GM21528 (cell line): ENCODE data around the gene NMU.
"Not testable (repeated sequence)": the region's sequence is repeated elsewhere in the genome, so short reads cannot be mapped to it uniquely, and the experiment has no call there.

Source experiments
- ATAC-seq: cut with Tn5 transposase; IDR thresholded peaks from one replicate; pipeline ENCODE4 v1.9.1; 2021; ENCODE audit warnings: mild to moderate bottlenecking, moderate library complexity; ENCODE audit not compliant: unreplicated experiment, low FRiP score

Gene NMU

DNA sequence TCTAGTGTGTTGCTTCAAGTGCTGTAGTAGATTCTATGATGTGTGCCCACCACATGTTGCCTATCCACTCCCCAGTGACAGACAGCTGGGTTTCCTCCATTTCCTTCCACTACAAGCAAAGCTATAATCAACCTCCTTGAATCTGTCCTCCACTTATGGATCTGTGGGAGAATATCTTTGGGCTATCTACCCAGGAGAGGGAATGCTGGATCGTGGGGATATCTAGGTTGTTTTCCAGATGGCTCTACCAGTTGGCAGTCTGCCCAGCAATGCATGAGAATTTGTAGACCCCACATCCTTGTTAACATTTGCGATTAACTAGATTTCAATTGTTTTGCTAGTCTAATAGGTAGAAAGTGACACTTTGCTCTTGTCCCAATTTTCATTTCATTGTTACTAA, 10.3 kb downstream of the NMU start:
- no peak for ATAC-seq

DNA sequence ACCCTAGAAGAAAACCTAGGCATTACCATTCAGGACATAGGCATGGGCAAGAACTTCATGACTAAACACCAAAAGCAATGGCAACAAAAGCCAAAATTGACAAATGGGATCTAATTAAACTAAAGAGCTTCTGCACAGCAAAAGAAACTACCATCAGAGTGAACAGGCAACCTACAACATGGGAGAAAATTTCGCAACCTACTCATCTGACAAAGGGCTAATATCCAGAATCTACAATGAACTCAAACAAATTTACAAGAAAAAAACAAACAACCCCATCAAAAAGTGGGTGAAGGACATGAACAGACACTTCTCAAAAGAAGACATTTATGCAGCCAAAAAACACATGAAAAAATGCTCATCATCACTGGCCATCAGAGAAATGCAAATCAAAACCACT, 12.0 kb downstream of the NMU start:
- ATAC-seq: not testable (repeated sequence)

DNA sequence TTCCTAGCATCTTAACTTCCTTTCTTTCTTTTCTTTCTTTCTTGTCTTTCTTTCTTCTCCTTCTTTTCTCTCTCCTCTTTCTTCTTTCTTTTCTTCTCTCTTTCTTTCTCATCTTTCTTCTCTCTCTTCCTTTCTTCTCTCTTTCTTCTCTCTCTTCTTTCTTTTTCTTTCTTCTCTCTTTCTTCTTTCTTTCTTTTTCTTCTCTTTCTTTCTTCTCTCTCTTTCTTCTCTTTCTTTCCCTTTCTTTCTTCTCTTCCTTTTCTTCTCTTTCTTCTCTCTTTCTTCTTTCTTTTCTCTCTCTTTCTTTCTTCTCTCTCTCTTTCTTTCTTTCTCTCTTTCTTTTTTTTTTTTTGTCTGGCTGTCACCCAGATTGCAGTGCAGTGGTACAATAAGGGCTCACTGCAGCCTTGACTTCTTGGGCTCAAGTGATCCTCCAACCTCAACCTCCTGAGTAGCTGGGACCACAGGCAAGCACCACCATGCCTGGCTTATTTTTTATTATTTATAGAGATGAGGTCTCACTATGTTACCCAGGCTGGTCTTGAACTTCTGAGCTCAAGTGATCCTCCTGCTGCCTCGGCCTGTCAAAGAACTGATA, 17.5 kb downstream of the NMU start:
- ATAC-seq: no peak

DNA sequence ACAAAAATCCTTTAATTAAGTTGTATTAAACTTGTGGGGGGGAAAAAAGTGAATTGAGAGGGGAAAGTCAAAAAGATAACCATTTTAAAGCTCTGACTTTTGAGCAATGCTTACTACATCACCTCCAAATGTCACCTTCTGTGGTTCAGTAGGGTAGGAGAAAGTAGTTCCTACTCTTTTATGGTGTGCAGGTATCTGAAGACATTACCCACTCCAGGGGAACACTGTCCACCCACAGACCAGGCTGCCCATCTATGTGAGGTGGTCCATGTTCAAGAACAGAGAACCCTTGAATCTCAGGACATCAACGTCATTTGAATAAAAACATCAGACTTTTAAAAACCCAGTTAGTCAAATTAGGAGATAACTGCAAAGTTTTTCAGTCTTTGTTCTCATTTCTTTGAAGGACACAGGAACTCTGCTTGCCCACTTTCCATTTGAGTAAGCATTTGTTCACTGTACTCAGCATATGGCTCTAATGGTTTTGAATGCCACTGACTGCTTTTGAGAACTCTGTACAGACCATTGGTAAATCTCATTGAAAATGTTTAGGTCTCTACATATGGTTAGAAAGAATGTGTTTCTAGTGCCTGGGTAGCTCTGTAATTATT, 18.4 kb downstream of the NMU start:
- ATAC-seq: peak; percentile 99

DNA sequence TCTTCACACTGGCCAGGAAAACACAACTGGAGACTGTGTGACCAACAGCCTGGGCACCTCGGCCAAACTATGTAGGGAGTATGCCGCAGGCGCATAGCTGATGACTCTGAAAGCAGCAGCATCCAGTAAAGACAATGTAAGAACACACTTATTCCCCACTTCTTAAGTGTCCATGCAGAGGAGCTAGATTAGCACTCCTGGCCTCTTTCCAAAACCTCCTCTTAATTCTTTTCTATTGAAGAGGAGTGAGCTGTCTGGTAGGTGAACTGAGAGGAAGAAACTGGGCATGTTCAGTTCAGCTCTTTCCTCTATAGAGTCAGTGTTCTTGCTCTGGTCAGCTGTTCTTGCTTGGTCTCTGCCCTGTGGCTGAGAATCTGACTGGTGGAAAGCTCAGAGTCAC, 21.1 kb downstream of the NMU start:
- no peak for ATAC-seq

DNA sequence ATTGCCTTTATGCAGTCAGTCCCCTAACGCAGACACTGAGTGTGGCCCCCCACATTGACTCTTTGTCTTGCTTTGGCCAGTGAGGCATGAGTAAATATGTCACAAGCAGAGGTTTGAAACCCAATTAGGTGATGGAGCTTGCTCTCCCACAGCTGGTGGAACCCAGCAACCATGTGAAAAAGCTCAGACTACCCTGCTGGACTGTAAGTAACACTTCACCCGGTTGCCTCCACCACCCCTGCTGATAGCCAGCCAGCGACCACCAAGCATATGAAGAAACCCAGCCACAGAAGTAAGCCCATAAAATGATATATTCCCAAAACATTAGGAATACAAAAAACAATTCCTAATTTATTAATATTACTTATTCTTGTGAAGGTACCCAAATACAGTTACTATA, 22.5 kb downstream of the NMU start:
- no peak for ATAC-seq

DNA sequence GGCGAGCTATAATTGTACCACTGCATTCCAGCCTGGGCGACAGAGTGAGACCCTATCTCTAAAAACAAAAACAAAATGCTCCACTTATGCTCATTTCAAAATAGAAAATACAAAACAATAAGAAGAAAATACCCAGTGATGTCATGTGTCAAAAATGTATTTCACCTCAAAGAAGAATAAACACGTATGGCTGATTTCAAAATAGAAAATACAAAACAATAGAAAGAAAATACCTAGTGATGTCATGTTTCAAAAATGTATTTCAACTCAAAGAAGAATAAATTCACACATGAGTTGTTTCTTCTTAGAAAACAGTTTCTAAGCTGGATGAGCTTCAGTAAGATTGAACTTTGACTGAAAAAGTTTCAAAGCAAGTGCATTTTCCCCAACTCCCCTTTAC, 23.8 kb downstream of the NMU start:
- no peak for ATAC-seq

DNA sequence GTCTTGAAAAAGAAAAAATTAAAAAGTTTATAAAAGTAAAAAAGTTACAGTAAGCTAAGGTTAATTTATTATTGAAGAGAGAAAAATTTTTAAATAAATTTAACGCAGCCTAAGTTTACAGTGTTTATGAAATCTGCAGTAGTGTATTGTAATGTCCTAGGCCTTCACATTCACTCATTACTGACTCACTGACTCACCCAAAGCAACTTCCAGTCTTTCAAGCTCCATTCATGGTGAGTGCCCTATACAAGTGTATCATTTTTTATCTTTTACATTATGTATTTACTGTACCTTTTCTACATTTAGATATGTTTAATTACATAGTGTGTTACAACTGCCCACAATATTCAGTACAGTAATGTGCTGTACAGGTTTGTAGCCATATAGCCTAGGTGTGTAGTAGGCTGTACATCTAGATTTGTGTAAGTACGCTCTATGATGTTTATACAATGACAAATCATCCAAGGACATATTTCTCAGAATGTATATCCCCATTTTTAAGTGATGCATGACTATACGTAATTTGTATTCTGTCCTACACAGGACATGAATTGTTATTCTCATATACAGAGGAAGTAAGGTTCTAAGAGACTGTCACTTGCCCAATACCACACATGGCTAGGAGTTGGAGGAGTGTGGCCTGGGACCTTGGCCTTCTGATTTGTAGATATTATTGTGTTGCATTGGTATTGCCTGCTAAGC, 24.6 kb downstream of the NMU start:
- no peak for ATAC-seq

DNA sequence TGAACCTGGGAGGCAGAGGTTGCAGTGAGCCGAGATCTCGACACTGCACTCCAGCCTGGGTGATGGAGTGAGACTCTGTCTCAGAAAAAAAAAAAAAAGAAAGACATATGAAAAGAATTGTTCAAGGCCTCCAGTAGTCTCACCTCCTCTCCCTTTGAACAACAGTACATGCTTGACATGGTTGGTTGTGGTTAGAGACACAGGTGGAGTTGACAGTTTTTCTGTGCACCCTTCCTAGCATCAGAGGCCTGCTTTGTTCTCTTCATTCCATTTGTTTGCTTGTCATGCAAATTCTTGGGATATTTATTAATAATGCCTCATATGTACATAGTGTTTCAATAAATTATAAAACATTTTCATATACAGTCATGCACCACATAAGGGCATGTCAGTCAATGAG, 25.7 kb downstream of the NMU start:
- ATAC-seq: no peak

DNA sequence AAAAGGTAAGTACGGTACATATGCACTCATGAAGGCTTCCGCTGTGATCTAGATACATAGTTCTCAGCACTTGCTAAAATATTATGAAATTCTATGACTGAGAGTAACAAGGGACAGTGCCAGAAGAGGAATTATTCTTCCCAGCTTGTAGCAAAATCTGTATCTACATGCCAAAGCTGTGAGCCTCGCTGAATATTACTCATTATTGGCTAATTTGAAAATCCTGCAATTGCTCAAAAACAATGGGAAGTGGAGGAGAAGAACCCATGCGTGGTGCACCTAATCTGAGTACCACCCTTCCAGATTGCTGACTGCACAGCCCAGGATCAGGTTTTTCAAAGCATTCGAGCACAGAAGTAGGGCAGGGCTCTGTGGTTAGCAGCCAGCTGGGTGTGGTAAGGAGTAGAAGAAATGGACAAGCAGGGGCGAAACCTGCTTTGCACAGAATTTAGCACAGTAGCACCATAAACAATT, 26.7 kb downstream of the NMU start:
- ATAC-seq: no peak

DNA sequence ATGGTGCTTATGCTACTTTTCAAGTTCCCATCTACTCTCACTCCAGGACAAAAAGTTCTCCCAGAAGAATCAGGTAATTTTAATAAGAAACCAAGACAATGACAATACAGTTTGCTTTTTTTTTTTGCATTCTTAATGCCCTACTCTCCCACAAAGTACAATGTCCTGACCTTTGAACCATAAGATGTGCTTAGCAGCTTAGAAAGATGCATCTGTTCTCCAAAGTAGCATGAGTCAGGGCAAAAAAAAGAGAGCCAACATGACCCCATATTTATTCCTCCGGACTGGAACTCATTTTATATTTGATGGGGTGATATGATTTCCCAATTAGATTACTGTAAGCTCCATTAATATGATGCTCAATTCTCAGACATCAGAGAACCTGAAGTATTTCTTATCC, 27.5 kb downstream of the NMU start:
- ATAC-seq: no peak

DNA sequence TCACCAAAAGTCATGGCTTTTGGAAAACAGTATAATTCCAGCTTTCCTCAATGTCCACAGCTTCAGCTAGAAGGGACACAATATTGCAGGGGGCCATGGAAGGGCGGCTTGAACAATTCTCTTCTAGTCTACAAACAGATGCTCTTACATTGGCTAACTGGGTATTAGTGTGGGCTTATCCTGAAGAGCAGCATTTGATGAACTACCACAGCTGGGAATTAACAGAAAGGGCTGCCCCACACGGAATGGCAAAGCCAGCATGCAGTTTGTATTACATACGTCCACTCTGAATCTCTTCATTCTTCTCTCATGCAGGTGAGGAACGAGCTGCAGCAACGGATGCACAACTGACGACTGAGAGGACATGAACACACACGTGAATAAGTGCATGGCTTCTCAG, 31.1 kb downstream of the NMU start:
- no peak for ATAC-seq

DNA sequence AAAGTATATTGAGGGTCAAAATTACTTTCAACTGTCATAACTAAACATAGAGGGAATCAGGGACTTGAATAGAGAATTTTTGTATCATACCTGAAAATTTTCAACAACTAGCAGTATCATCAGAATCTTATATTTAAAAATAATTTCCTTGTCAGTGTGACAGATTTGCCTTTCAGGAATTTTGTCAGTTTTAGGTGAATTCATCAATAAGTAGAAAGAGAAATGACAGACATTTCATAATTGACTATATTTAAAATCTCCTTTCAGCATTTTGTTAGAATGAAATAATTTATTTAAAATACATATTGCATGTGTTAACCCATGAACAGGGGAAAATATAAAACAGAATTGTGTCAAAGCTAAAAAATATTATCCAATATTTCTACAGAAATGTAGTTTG, 35.5 kb downstream of the NMU start:
- no peak for ATAC-seq

DNA sequence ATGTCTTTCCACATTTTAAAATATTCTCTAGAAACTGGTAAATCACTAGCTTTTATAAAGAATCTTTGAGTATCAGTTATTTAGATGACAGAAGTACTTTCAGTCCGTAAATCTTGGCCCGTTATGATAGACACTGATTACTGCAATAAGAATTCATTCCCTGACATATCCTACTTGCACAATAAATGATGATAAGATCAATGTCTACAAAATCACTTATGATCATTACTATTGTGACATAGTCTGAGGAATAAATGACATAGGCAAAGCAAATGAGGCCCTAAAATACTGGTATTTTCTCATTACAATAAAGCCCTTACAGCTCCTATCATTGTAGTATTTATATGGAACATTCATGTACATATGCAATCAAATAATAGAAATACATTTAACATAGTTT, 37.5 kb downstream of the NMU start:
- no peak for ATAC-seq

DNA sequence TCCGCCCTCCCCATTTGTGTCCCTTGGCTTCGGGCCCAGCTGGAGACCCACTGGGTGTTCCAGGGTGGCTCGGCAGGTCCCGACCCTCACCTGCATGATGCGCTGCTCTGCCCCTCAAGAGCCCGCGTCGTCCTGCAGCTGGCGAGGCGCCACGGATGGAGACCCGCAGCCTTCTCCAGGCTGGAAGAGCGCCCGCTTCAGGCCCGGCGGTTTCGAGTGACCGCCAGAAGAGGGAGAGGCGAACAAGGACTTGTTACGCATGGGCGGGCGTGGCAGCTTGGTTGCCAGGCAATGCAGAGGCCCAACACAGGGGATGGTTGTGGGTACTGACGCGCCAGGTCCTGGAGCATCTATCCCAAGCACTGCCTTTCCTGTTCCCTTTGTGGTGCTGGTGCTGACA, 44.1 kb downstream of the NMU start, which contains the start of gene PDCL2:
PDCL2 (minus strand) TSS at position 232 of the 400 bp plus-strand sequence; CDS start at position 96, 136 bp downstream.
- ATAC-seq: no peak

DNA sequence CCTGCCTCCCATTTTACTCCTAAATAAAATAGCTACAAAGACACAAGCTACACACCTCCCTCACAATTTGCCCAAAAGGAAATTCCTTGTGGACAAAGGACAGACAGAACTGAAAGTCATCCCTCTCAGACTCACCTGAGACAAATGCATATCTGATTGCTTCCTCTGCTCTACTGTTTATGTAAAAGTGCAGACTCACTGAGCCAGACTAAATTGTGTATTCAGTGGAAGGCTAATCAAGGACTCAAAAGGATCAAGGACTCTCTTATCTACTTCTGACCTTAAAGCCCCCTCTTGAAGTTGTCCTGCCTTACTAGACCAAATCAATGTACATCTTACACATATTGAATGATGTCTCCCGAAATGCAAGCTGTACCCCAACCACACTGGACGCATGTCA, 47.9 kb downstream of the NMU start:
- no peak for ATAC-seq

DNA sequence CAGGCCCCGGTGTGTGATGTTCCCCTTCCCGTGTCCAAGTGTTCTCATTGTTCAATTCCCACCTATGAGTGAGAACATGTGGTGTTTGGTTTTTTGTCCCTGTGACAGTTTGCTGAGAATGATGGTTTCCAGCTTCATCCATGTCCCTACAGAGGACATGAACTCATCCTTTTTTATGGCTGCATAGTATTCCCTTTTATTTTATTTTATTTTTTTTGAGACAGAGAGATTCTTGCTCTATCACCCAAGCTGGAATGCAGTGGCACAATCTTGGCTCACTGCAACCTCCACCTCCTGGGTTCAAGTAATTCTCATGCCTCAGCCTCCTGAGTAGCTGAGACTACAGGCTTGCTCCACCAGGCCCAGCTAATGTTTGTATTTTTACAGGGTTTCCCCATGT, 53.3 kb downstream of the NMU start:
- ATAC-seq: not testable (repeated sequence)

DNA sequence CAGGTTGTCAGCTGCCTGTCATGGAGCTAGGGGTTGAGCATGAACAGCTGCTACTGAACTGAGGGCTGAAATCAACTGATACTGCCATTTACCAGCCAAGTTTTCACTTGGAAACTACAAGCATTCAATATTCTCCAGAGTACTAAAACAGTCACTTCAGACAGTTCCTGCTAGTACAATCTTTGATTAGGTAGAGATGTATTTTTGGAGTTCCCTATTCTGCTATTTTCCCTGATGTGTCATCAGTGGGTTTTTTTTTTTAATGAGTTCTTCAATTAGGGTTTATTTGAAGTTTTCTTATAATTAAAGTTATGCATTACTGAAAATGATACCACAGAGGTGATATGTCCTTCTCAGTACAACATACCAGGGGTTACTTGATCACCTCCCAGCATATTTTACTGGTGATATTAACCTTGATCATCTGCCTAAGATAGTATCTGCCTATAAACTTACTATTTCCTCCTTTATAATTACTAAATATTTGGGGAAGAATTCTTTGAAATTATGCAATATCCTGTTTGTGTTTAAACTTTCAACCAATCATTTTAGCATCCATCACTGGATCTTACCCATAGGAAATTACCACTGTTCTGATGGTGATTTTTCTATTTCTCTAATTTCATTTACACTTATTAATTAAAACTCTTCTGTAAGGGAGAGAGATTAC, 57.6 kb downstream of the NMU start:
- ATAC-seq: no peak

DNA sequence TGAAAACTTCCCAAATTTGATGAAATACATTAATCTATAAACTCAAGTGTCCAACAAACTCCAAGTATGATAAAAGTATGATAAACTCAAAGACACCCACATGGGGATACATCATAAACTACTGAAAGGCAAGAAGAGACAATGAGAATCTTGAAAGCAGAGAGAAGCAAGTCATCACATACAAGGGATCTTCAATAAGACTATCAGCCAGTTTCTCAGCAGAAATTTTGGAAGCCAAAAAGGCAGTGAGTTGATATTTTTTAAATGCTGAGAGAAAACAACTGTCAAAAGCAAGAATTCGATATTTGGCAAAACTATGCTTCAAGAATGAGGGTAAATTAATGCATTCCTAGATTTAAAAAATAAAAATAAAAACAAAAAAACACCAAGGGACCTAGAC, 60.6 kb downstream of the NMU start:
- no peak for ATAC-seq

DNA sequence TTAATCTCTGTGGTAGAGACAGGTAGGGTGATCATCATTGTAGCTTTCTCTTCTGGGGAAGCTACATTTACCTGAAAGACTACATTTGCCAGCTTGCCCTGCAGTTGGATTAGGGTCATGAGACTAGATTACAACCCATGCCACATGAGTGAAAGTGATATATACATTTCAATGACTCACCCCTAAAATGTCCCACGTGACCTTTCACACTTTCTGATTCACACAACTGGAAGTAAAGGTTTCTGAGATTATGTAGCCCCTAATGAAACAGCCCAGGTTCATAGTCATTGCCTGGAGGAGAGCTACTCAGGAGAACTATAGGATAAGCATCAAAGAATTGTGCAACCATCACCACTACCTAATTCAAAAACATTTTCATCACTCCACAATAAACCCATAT, 61.8 kb downstream of the NMU start:
- no peak for ATAC-seq

DNA sequence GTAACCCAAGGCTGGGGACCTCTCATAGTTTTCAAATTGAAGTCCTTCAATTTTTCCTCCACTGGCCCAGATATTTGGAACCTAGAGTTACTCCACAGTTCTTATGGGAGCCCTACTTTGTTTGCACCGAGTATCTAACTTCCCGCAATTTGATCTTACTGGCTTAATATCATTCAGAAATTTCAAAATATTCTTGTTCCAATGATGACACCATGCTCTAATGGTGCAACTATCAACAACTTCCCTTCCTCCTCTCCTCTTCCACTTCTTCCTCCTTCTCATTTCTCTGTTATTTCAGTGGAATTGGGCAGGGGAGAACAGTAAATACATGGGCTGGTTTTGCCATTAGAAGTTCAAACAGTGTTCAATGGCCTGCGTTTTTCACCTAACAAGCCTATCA, 64.3 kb downstream of the NMU start:
- ATAC-seq: no peak
